Astrocyte of the spinal cord (primary cell): ENCODE results near the gene MRFAP1L1.
"Not testable (repeated sequence)": the region's sequence is repeated elsewhere in the genome, so short reads cannot be mapped to it uniquely, and the experiment has no call there.

Experiments
- DNase-seq: peaks from one replicate; pipeline ENCODE4 v3.0.0; 2011; ENCODE audit warnings: low read depth, low spot score
- H3K4me3 ChIP-seq: 2 replicates; pipeline ENCODE4 v1.5.1; 2011; ENCODE audit warnings: low read depth, mild to moderate bottlenecking, low read length, moderate library complexity
- in situ Hi-C: cut with HindIII; loops from 2 replicates; pipeline ENCODE4 v1.10.0; 2017; ENCODE audit warnings: low sequenced_read_pairs
- TF ChIP-seq, protein P1 (sequence below): IDR thresholded peaks from 2 replicates; pipeline ENCODE4 v1.5.1; 2012; ENCODE audit warnings: low read depth, mild to moderate bottlenecking, low read length, inconsistent platforms

Gene MRFAP1L1

DNA sequence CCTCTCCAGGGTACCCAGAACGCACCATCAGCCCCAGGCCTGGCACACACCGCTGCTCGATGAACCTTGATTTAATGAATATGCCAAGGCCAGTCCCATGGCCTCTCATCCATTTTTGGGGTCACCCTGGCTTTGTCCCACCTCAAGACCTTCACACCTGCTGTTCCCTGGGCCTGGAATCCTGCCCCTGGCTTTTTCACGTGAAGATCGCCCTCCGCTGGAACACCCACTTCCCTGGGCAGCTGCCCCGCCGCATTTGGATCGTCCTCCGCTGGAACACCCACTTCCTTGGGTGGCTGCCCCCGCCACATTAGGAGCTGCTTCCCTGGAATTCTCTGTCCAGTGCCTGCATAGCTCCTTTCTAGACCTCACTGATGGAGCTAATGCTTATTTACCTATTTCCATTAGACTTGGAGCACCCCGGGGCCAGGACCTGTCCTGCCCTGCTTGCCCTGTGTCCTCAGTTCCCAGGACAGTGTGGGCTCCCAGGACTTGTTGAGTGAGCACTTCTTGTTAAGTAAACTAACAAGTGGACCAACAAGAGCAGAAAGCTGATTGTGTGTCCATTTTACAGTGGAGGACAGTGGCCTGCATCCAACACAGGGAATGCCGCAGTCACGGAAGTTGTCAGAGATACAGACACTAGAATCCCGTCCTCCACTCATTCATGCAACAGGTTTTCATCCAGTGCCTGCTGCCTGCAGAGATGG lies 18.8 kb upstream of the MRFAP1L1 start:
- in situ Hi-C loops = no loop called here
- DNase-seq = no peak
- TF ChIP-seq, protein P1, sequence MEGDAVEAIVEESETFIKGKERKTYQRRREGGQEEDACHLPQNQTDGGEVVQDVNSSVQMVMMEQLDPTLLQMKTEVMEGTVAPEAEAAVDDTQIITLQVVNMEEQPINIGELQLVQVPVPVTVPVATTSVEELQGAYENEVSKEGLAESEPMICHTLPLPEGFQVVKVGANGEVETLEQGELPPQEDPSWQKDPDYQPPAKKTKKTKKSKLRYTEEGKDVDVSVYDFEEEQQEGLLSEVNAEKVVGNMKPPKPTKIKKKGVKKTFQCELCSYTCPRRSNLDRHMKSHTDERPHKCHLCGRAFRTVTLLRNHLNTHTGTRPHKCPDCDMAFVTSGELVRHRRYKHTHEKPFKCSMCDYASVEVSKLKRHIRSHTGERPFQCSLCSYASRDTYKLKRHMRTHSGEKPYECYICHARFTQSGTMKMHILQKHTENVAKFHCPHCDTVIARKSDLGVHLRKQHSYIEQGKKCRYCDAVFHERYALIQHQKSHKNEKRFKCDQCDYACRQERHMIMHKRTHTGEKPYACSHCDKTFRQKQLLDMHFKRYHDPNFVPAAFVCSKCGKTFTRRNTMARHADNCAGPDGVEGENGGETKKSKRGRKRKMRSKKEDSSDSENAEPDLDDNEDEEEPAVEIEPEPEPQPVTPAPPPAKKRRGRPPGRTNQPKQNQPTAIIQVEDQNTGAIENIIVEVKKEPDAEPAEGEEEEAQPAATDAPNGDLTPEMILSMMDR = no peak
- no peak overlapping the region for H3K4me3 ChIP-seq

DNA sequence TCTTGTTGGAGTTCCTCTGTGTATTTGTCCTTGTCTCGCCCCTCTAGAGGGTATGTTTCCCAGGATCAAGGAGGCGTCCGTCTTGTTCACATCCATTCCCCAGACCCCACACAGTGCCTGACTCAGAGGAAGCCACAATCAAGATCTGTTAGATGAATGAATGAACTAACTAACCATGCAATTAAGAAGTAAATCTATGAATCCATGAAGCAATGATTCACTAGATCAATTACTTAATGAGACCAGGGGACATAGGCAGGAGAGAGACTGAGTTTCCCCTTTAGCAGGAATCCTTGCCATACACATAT lies 18.2 kb upstream of the MRFAP1L1 start:
- no peak overlapping the region for H3K4me3 ChIP-seq
- in situ Hi-C loops = no loop called here
- TF ChIP-seq, protein P1 = no peak
- peak; percentile 34 for DNase-seq

DNA sequence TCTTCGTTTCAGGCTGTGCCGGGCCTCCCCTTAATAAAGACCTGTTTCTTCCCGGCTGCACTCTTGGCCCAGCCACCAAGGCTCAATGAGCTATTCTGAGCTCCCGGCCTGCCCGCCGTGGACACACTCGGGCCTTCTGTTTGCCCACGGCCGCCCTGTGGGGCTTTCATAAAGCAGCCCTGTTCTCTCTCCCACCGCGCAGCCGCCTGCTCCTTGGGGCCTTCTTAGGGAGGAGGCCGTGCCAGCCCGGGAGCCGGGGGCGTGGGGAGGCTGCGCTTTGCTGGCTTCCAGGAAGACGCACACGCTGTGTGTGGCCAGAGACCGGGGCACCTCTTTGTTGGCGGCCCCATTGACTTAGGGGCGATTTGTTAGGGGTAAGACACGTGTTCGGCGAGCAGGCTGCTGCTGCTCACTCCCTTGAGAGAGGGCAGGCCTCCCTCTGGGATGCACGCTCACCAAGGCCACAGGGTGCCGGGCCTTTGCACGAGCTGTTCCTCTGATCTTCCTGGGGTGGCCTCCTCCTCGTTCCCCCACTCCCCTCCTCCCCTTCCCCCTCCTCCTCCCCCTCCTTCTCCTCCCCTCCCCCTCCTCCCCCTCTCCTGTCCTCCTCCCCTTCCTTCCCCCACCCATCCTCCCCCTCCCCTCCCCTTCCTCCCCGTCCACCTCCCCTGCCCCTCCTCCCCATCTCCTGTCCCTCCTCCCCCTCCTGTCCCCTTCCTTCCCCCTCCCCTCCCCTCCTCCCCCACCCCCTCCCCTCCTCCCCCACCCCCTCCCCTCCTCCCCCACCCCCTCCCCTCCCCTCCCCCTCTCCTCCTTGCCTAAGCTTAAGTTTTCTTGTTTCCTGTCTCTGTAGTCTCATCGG lies 17.6 kb upstream of the MRFAP1L1 start:
- TF ChIP-seq, protein P1 = no peak
- H3K4me3 ChIP-seq = no peak overlapping the region
- in situ Hi-C loops = no loop called here
- peak; percentile 73 for DNase-seq

DNA sequence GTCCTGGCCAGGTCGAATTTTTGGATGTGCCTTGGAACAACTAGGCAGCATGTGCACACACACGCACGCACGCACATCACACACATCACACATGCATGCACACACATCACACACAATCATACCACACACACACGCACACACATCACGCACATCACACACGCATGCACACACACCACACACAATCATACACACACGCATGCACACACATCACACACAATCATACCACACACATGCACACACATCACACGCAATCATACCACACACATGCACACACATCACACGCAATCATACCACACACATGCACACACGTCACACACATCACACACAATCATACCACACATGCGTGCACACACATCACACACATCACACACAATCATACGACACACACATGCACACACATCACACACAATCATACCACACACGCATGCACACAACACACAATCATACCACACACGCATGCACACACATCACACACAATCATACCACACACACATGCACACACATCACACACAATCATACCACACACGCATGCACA lies 15.8 kb upstream of the MRFAP1L1 start:
- in situ Hi-C loops, H3K4me3 ChIP-seq, DNase-seq: not testable (repeated sequence)

DNA sequence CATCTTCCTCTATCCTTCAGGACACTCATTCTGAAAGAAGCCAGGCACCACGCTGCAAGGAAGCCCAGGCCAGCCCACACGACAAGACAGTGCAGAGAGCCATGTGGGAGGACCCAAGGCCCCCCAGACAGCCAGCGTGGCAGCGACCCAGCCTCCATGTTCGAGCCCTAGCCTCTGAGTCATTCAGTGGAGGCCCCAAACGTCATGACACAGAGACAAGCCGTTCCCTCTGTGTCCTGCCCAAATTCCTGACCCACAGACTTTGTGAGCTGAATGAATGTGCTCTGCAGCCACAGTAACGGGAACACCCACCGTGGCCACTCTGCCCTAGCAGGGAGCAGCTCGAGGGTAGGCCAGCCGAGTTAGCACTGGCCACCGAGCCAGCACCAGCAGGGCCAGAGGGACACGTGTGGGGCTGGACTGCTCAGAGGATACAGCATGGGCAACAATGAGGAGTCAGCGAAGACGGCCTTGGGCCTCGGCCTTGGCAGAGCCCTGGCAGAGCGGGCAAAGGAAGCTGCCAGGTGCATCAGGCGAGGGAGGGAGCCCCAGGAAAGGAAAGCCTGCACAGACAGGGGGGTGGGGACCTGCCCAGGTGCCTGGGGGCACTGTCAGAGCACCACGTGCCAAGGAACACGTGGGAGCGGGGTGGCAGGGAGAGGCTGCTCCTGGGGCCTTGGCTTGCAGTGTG lies 14.9 kb upstream of the MRFAP1L1 start:
- H3K4me3 ChIP-seq = no peak overlapping the region
- peak; percentile 29 for DNase-seq
- in situ Hi-C loops = no loop called here
- TF ChIP-seq, protein P1 = no peak

DNA sequence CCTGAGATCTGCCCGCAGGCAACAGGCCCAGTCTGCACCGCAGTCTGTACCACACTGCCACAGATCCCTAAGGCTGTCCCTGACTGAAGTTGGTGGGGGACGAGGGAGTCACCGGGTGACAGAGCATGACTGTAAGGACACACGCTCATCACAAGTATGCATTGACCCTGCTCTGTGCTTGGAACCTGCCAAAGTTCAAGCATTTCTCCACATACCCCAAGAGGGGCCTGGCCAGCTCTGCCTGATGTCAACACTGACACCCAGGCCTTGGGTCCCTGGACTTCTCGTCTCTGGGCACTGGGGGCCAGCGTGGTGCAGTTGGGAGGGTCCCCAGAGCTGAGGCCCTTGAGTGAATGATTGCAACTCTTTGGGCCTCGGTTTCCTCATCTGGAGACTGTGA lies 14.2 kb upstream of the MRFAP1L1 start:
- no peak overlapping the region for H3K4me3 ChIP-seq
- no peak for DNase-seq
- in situ Hi-C loops = no loop called here
- TF ChIP-seq, protein P1 = no peak
